Neural crest cell (in vitro differentiated cells): ENCODE results near the gene PAQR5. TPM values are rescaled to one million over a fixed set of nuclear protein-coding genes. Genes with fewer than 3 reads are reported as not detected.
A peak's percentile ranks its signal among the peaks of the same experiment; 100 is the strongest.

Experiments used
- DNase-seq: peaks from one replicate; pipeline ENCODE4 v3.0.0; 2021; ENCODE audit warnings: low read depth, mixed read lengths, low spot score
- H3K27ac Mint-ChIP-seq: one replicate; pipeline ENCODE4 v1.8.0; 2021; ENCODE audit warnings: mild to moderate bottlenecking, mixed read lengths; ENCODE audit not compliant: unreplicated experiment
- H3K27me3 Mint-ChIP-seq: 2 replicates; pipeline ENCODE4 v1.8.0; 2021; ENCODE audit warnings: low read depth, mild to moderate bottlenecking, mixed read lengths
- H3K36me3 Mint-ChIP-seq: 2 replicates; pipeline ENCODE4 v1.8.0; 2021; ENCODE audit warnings: low read depth, mild to moderate bottlenecking, mixed read lengths
- H3K4me1 Mint-ChIP-seq: 2 replicates; pipeline ENCODE4 v1.8.0; 2021; ENCODE audit warnings: mixed read lengths
- H3K4me3 Mint-ChIP-seq: one replicate; pipeline ENCODE4 v1.8.0; 2021; ENCODE audit warnings: mild to moderate bottlenecking, mixed read lengths
- H3K9me3 Mint-ChIP-seq: 2 replicates; pipeline ENCODE4 v1.8.0; 2021; ENCODE audit warnings: mixed read lengths
- CTCF ChIP-seq: fragments of 200-600 bp; sonication (generic); conservative IDR thresholded peaks from 2 replicates; pipeline ENCODE4 v1.5.0; 2021; ENCODE audit warnings: antibody characterized with exemption, mild to moderate bottlenecking
- total RNA-seq: library from RNA; stranded (reverse); gene quantifications from 2 replicates; pipeline ENCODE4 v1.2.1, GENCODE V29; 2021

Gene PAQR5
- total RNA-seq, 1 donor from 2014 or later: 0.21 TPM

- peak; percentile 76 for DNase-seq
- Mint-ChIP-seq H3K27ac (peak within 1 kb of the TSS; percentile 96), H3K4me1 (peaks cover 37% of the 10 kb centered on the region), H3K4me3 (peak within 1 kb of the TSS; percentile 92), H3K27me3 (no peaks in the 10 kb centered on the region), H3K9me3 (no peaks in the 10 kb centered on the region), H3K36me3 (peaks cover 4% of the 10 kb centered on the region)
- TF ChIP-seq CTCF: no peak
Observed at GRCh38 chr15:69413822-69414700, 115.3 kb downstream of the PAQR5 start, which contains the start of gene KIF23. KIF23 (plus strand) TSS chr15:69414349; CDS start chr15:69414466, 117 bp downstream.

- no peak for TF ChIP-seq CTCF
- peaks cover 42% of the 10 kb centered on the region for H3K4me1 Mint-ChIP-seq
- H3K27me3 Mint-ChIP-seq: no peaks in the 10 kb centered on the region
- no peaks in the 10 kb centered on the region for H3K9me3 Mint-ChIP-seq
- peak overlapping the region; percentile 59 for H3K27ac Mint-ChIP-seq
- H3K36me3 Mint-ChIP-seq: peaks cover 10% of the 10 kb centered on the region
- peak overlapping the region; percentile 92 for H3K4me3 Mint-ChIP-seq
- DNase-seq: peak; percentile 35
Observed at GRCh38 chr15:69414701-69415167, 116.0 kb downstream of the PAQR5 start.

- Mint-ChIP-seq H3K27ac (peak overlapping the region; percentile 76), H3K4me1 (peaks cover 43% of the 10 kb centered on the region), H3K27me3 (no peaks in the 10 kb centered on the region), H3K4me3 (peak overlapping the region; percentile 92), H3K9me3 (no peaks in the 10 kb centered on the region), H3K36me3 (peaks cover 10% of the 10 kb centered on the region)
- TF ChIP-seq CTCF: no peak
- DNase-seq: no peak
Observed at GRCh38 chr15:69415381-69415780, 116.7 kb downstream of the PAQR5 start.

GRCh38 chr15:69417581-69417980 is 118.9 kb downstream of the PAQR5 start:
- peak overlapping the region; percentile 49 for H3K4me3 Mint-ChIP-seq
- no peaks in the 10 kb centered on the region for H3K9me3 Mint-ChIP-seq
- TF ChIP-seq CTCF: no peak
- H3K27ac Mint-ChIP-seq: no peak overlapping the region
- peaks cover 55% of the 10 kb centered on the region for H3K4me1 Mint-ChIP-seq
- no peaks in the 10 kb centered on the region for H3K27me3 Mint-ChIP-seq
- no peak for DNase-seq
- H3K36me3 Mint-ChIP-seq: peaks cover 14% of the 10 kb centered on the region

- Mint-ChIP-seq H3K36me3 (peaks cover 21% of the 10 kb centered on the region), H3K4me3 (peak overlapping the region; percentile 38)
Observed at GRCh38 chr15:69421498-69421897, 122.8 kb downstream of the PAQR5 start.

More at GRCh38 chr15:69421498-69421897, 122.8 kb downstream of the PAQR5 start:
- no peak for TF ChIP-seq CTCF
- DNase-seq: no peak
- peak overlapping the region; percentile 68 for H3K27ac Mint-ChIP-seq
- no peaks in the 10 kb centered on the region for H3K9me3 Mint-ChIP-seq
- no peaks in the 10 kb centered on the region for H3K27me3 Mint-ChIP-seq
- H3K4me1 Mint-ChIP-seq: peaks cover 29% of the 10 kb centered on the region
